Measurements from ENCODE around the gene CBX4.

Gene CBX4

GRCh38 chr17:79866791-79867518 lies 27.7 kb upstream of the CBX4 start:
- no peak for DNase-seq (ENCODE audit: extremely low read depth, low read depth)
- no peak overlapping the region for H3K4me3 ChIP-seq (replicated peaks; ENCODE audit: low read depth, low read length)
- no peak for TF ChIP-seq CTCF (IDR thresholded peaks at IDR 0.05; ENCODE audit: low read depth, low read length, missing control alignments)

- TF ChIP-seq CTCF (IDR thresholded peaks at IDR 0.05; ENCODE audit: low read depth, low read length, missing control alignments), result no peak
- DNase-seq (ENCODE audit: extremely low read depth, low read depth), result no peak
Observed at GRCh38 chr17:79865351-79866210, 26.3 kb upstream of the CBX4 start.

GRCh38 chr17:79864617-79865250 lies 25.5 kb upstream of the CBX4 start:
- no peak for DNase-seq (ENCODE audit: extremely low read depth, low read depth)
- no peak for TF ChIP-seq CTCF (IDR thresholded peaks at IDR 0.05; ENCODE audit: low read depth, low read length, missing control alignments)
- no peak overlapping the region for H3K4me3 ChIP-seq (replicated peaks; ENCODE audit: low read depth, low read length)

More at GRCh38 chr17:79865351-79866210, 26.3 kb upstream of the CBX4 start:
- no peak overlapping the region for H3K4me3 ChIP-seq (replicated peaks; ENCODE audit: low read depth, low read length)

- no peak overlapping the region for H3K4me3 ChIP-seq (replicated peaks; ENCODE audit: low read depth, low read length)
- TF ChIP-seq CTCF (IDR thresholded peaks at IDR 0.05; ENCODE audit: low read depth, low read length, missing control alignments), result no peak
- no peak for DNase-seq (ENCODE audit: extremely low read depth, low read depth)
Observed at GRCh38 chr17:79864147-79864546, 24.9 kb upstream of the CBX4 start.

GRCh38 chr17:79862771-79863440 lies 23.7 kb upstream of the CBX4 start:
- no peak for DNase-seq (ENCODE audit: extremely low read depth, low read depth)
- no peak for TF ChIP-seq CTCF (IDR thresholded peaks at IDR 0.05; ENCODE audit: low read depth, low read length, missing control alignments)
- H3K4me3 ChIP-seq (replicated peaks; ENCODE audit: low read depth, low read length), result no peak overlapping the region

- H3K4me3 ChIP-seq (replicated peaks; ENCODE audit: low read depth, low read length), result no peak overlapping the region
- no peak for DNase-seq (ENCODE audit: extremely low read depth, low read depth)
- no peak for TF ChIP-seq CTCF (IDR thresholded peaks at IDR 0.05; ENCODE audit: low read depth, low read length, missing control alignments)
Observed at GRCh38 chr17:79862238-79862637, 23.0 kb upstream of the CBX4 start.

Measured in HFF-Myc (cell line).